A549 (cell line): ENCODE measurements around the gene PDZD4. TPM values are rescaled to one million over a fixed set of nuclear protein-coding genes. Genes with fewer than 3 reads are reported as not detected.

Experiments
- ATAC-seq, 2 experiments: fragments of 200-7000 bp in 1 of 2; fragments of >200 bp in 1 of 2; cut with Nextera tagmentation in 1 of 2; cut with Tn5 transposase in 1 of 2; 3 replicates each; pipeline versions ENCODE4 v1.8.0 to v1.9.1; 2018 to 2020; ENCODE audit warnings: mild to moderate bottlenecking in 1 of 2, moderate library complexity in 1 of 2
- CTCF ChIA-PET: fragments of 300-600 bp; sonication (Branson Sonifier 250); formaldehyde crosslinking; extraction: SDS; loops from one replicate; lab custom pipeline; 2021; ENCODE audit warnings: antibody characterized with exemption, inconsistent platforms; lab: Yijun Ruan, JAX
- POLR2A ChIA-PET: fragments of 350-600 bp; formaldehyde crosslinking; extraction: SDS; loops from one replicate; lab custom pipeline; 2021; ENCODE audit warnings: antibody characterized with exemption, inconsistent platforms; lab: Yijun Ruan, JAX
- DNase-seq, 2 experiments: peaks; one replicate each; pipeline versions ENCODE4 v3.0.0 to v3.0.0-alpha.2; 2011 to 2016; ENCODE audit warnings: low read depth in 1 of 2, low spot score in 1 of 2
- FAIRE-seq: peaks from 2 replicates; lab custom pipeline; 2011; peaks lifted over from hg19 to GRCh38; lab: Jason Lieb, UNC
- H3K27ac ChIP-seq, 2 experiments: fragments of >200 bp; sonication (Bioruptor Twin); formaldehyde crosslinking; 3 replicates each; pipeline ENCODE4 v1.5.1; 2016 to 2017
- H3K4me1 ChIP-seq: fragments of >200 bp; sonication (Bioruptor Twin); formaldehyde crosslinking; 3 replicates; pipeline ENCODE4 v1.6.1; 2016
- H3K4me2 ChIP-seq: fragments of >200 bp; sonication (Bioruptor Twin); formaldehyde crosslinking; 3 replicates; pipeline ENCODE4 v1.6.1; 2016
- H3K4me3 ChIP-seq: fragments of >200 bp; sonication (Bioruptor Twin); formaldehyde crosslinking; 3 replicates; pipeline ENCODE4 v1.5.1; 2016
- H3K9me3 ChIP-seq: fragments of >200 bp; sonication (Bioruptor Twin); formaldehyde crosslinking; 3 replicates; pipeline ENCODE4 v1.6.1; 2016
- BHLHE40 ChIP-seq: IDR thresholded peaks from 2 replicates; pipeline ENCODE4 v1.6.1; 2012; ENCODE audit warnings: low read depth, low read length, inconsistent platforms
- CBX8 ChIP-seq: fragments of 200-600 bp; sonication (generic); IDR thresholded peaks from 2 replicates; pipeline ENCODE4 v1.6.1; 2016
- ELK1 ChIP-seq: fragments of 150-350 bp; IDR thresholded peaks from 2 replicates; pipeline ENCODE4 v1.6.1; 2014; ENCODE audit warnings: low read depth, mild to moderate bottlenecking, low read length
- GATA3 ChIP-seq: IDR thresholded peaks from 2 replicates; pipeline ENCODE4 v1.6.1; 2012; ENCODE audit warnings: borderline replicate concordance
- HOXB13 ChIP-seq: fragments of 250-450 bp; sonication (Bioruptor Pico); IDR thresholded peaks from 2 replicates; pipeline ENCODE4 v1.5.0; 2020; ENCODE audit warnings: low read depth, mild to moderate bottlenecking, moderate library complexity
- KDM5A ChIP-seq: fragments of 200-600 bp; sonication (generic); IDR thresholded peaks from 2 replicates; pipeline ENCODE4 v1.6.1; 2016; ENCODE audit warnings: antibody characterized with exemption, mild to moderate bottlenecking
- MAFK ChIP-seq: fragments of 450-650 bp; IDR thresholded peaks from 2 replicates; pipeline ENCODE4 v1.6.1; 2014; ENCODE audit not compliant: partially characterized antibody
- MAX ChIP-seq: IDR thresholded peaks from 2 replicates; pipeline ENCODE4 v1.6.1; 2012
- MAZ ChIP-seq: fragments of 150-350 bp; IDR thresholded peaks from 2 replicates; pipeline ENCODE4 v1.6.1; 2014; ENCODE audit warnings: antibody characterized with exemption, low read depth, low read length, borderline replicate concordance
- MYC ChIP-seq: IDR thresholded peaks from 2 replicates; pipeline ENCODE4 v1.6.1; 2012; ENCODE audit warnings: mild to moderate bottlenecking, inconsistent platforms, low read length, improper control_type of control experiment, borderline replicate concordance
- NR3C1 ChIP-seq: fragments of >200 bp; sonication (Bioruptor Twin); formaldehyde crosslinking; IDR thresholded peaks from 3 replicates; pipeline ENCODE4 v1.6.1; 2017
- POLR2AphosphoS2 ChIP-seq: conservative IDR thresholded peaks from 2 replicates; pipeline ENCODE4 v1.6.1; 2012; ENCODE audit warnings: low read length, improper control_type of control experiment, inconsistent platforms
- RCOR1 ChIP-seq: fragments of 150-350 bp; IDR thresholded peaks from 2 replicates; pipeline ENCODE4 v1.6.1; 2014; ENCODE audit warnings: antibody characterized with exemption, low read length, low read depth
- SREBF2 ChIP-seq: fragments of 450-650 bp; IDR thresholded peaks from 2 replicates; pipeline ENCODE4 v1.6.1; 2014; ENCODE audit warnings: mild to moderate bottlenecking, moderate library complexity
- ZC3H11A ChIP-seq: fragments of 450-650 bp; IDR thresholded peaks from 2 replicates; pipeline ENCODE4 v1.6.1; 2014; ENCODE audit warnings: antibody characterized with exemption, mild to moderate bottlenecking
- WGBS: methylation state at CpG from one replicate; pipeline ENCODE4 v1.1.6; 2017; ENCODE audit errors: missing lambda C conversion rate; 5-methylcytosine and 5-hydroxymethylcytosine counted together
- polyA plus RNA-seq, 4 experiments: library from polyadenylated mRNA; depleted of rRNA in 3 of 4; stranded (reverse); fragments of >200 nt; fragmentation: RNase III in 1 of 4; extraction: RNeasy Plus Mini Kit Qiagen cat#74134 plus additional on column Dnase treatment in 1 of 4; gene quantifications; 2 replicates in 3 of 4; 3 replicates in 1 of 4; pipeline ENCODE4 v1.2.3, GENCODE V29; 2011 to 2017
- TF ChIP-seq, protein P1 (sequence below): fragments of 450-650 bp; IDR thresholded peaks from 2 replicates; pipeline ENCODE4 v1.6.1; 2014; ENCODE audit warnings: antibody characterized with exemption
- TF ChIP-seq, protein P2 (sequence below): fragments of 200-600 bp; sonication (generic); IDR thresholded peaks from 2 replicates; pipeline ENCODE4 v1.6.1; 2016; ENCODE audit warnings: antibody characterized with exemption, mild to moderate bottlenecking, moderate library complexity

Gene PDZD4
- polyA plus RNA-seq, 2 of the 4 experiments (the other 2 are of a cell fraction) = 1.2 to 3.0 TPM

DNA sequence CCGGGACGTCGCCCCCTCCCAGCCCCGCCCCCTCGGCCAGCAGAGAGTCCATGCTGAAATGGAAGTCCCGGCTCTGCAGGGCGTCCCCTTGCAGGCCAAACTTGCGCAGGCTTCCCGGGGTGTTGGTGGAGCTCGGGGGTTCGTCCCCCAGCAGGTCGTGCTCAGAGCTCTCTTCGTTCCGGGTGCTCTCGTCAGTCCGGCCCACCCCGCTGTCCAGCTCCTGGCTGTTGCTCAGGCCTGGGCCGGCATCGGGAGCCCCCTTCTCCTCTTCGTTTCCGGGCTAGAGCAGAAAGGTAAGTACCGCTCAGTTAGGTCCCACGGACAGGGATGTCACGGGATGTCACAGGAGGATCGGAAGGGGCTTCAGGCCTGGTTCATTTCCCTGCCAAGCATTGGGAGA, 25.7 kb downstream of the PDZD4 start:
- ATAC-seq (no peak), FAIRE-seq (no peak), DNase-seq (no peak)
- WGBS = 77% methylated on average over 18 of the region's 25 CpGs
- ChIA-PET POLR2A (interaction anchor here (2.1 kb wide), 1 partner anchor 10 kb away, joined by 7 read pairs; the partner anchor contains the start of genes IDH3G and SSR4), CTCF (interaction anchor here (1.0 to 1.8 kb wide), 2 partner anchors 143 to 148 kb away, joined by 3 to 4 read pairs; no protein-coding TSS in a partner anchor)
- Histone ChIP-seq H3K4me3 (no peak overlapping the region), H3K9me3 (no peaks in the 10 kb centered on the region), H3K27ac (no peak overlapping the region), H3K4me1 (no peaks in the 10 kb centered on the region), H3K4me2 (no peak overlapping the region)
- TF ChIP-seq ELK1 (no peak), MAFK (no peak), MYC (no peak), CBX8 (no peak), BHLHE40 (no peak), MAX (no peak)
- TF ChIP-seq, protein P1, sequence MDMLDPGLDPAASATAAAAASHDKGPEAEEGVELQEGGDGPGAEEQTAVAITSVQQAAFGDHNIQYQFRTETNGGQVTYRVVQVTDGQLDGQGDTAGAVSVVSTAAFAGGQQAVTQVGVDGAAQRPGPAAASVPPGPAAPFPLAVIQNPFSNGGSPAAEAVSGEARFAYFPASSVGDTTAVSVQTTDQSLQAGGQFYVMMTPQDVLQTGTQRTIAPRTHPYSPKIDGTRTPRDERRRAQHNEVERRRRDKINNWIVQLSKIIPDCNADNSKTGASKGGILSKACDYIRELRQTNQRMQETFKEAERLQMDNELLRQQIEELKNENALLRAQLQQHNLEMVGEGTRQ = no peak

DNA sequence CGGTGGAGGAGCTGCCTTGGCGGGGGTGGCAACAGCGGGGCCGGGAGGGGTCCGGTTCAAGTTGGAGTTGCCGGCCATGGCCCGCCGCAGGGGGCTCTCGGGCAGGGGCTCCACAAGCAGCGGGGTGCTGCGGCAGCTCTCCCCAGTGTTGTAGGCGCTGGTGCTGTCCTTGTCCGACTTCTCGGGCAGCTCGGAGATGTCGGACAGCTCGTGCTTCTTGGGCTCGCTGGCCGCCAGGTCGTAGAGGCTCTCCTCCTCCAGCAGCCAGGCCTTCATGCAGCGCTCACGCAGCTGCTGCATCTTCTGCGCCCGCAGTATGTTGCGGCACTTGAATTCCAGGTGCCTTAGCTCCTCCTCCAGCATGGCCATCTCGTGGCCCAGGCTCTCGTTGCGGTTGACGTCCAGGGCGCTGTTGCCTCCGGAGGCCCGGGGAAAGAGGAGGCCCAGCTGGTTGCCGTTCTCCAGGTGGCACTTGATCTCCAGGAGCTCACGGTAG, 26.2 kb downstream of the PDZD4 start:
- FAIRE-seq (no peak), DNase-seq (no peak), ATAC-seq (0 out of 6 replicates have a peak, but pooled peaks of 1 of the 2 experiments have one; percentile 8)
- ChIA-PET CTCF (interaction anchor here (0.8 to 1.8 kb wide), 4 partner anchors 41 to 148 kb away, joined by 3 to 4 read pairs (median 4); no protein-coding TSS in a partner anchor), POLR2A (interaction anchor here (2.1 kb wide), 1 partner anchor 10 kb away, joined by 7 read pairs; the partner anchor contains the start of genes IDH3G and SSR4)
- no peak for TF ChIP-seq POLR2AphosphoS2
- no peak for TF ChIP-seq KDM5A
- Histone ChIP-seq H3K4me1 (no peaks in the 10 kb centered on the region), H3K4me2 (no peak overlapping the region), H3K27ac (no peak overlapping the region), H3K9me3 (no peaks in the 10 kb centered on the region), H3K4me3 (no peak overlapping the region)
- WGBS = 90% methylated on average over 16 of the region's 34 CpGs

GRCh38 chrX:153803211-153804099, 26.9 kb downstream of the PDZD4 start:
- no peak for TF ChIP-seq BHLHE40
- no peak for TF ChIP-seq SREBF2
- no peak for TF ChIP-seq NR3C1
- no peak for TF ChIP-seq HOXB13 (CRISPR knock-in tag)
- TF ChIP-seq MYC = no peak
- TF ChIP-seq MAZ = no peak
- DNase-seq (no peak), FAIRE-seq (no peak), ATAC-seq (no peak; a peak in 1 of 6 replicates)
- no peak overlapping the region for H3K4me3 ChIP-seq
- H3K9me3 ChIP-seq = no peaks in the 10 kb centered on the region
- H3K4me2 ChIP-seq = no peak overlapping the region
- ChIA-PET CTCF (interaction anchor here (0.8 to 1.8 kb wide), 4 partner anchors 40 to 149 kb away, joined by 3 to 4 read pairs (median 4); no protein-coding TSS in a partner anchor), POLR2A (interaction anchor here (2.1 kb wide), 1 partner anchor 9 kb away, joined by 7 read pairs; the partner anchor contains the start of genes IDH3G and SSR4)
- no peak overlapping the region for H3K27ac ChIP-seq
- H3K4me1 ChIP-seq = no peaks in the 10 kb centered on the region
- WGBS = 94% methylated on average over 61 of the region's 87 CpGs

- DNase-seq (no peak), ATAC-seq (peak in 1 of 2 experiments; percentile 5; a peak in 3 of 6 replicates)
- WGBS = 74% methylated on average over 13 of the region's 14 CpGs
- TF ChIP-seq ZC3H11A (no peak), ELK1 (no peak), GATA3 (no peak), RCOR1 (no peak)
- TF ChIP-seq, protein P2, sequence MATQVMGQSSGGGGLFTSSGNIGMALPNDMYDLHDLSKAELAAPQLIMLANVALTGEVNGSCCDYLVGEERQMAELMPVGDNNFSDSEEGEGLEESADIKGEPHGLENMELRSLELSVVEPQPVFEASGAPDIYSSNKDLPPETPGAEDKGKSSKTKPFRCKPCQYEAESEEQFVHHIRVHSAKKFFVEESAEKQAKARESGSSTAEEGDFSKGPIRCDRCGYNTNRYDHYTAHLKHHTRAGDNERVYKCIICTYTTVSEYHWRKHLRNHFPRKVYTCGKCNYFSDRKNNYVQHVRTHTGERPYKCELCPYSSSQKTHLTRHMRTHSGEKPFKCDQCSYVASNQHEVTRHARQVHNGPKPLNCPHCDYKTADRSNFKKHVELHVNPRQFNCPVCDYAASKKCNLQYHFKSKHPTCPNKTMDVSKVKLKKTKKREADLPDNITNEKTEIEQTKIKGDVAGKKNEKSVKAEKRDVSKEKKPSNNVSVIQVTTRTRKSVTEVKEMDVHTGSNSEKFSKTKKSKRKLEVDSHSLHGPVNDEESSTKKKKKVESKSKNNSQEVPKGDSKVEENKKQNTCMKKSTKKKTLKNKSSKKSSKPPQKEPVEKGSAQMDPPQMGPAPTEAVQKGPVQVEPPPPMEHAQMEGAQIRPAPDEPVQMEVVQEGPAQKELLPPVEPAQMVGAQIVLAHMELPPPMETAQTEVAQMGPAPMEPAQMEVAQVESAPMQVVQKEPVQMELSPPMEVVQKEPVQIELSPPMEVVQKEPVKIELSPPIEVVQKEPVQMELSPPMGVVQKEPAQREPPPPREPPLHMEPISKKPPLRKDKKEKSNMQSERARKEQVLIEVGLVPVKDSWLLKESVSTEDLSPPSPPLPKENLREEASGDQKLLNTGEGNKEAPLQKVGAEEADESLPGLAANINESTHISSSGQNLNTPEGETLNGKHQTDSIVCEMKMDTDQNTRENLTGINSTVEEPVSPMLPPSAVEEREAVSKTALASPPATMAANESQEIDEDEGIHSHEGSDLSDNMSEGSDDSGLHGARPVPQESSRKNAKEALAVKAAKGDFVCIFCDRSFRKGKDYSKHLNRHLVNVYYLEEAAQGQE = no peak
Observed at GRCh38 chrX:153802513-153803045, 27.8 kb downstream of the PDZD4 start.

More at GRCh38 chrX:153802513-153803045, 27.8 kb downstream of the PDZD4 start:
- no peak for FAIRE-seq
- H3K4me3 ChIP-seq = no peak overlapping the region
- no peak overlapping the region for H3K4me2 ChIP-seq
- ChIA-PET POLR2A (interaction anchor here (2.1 kb wide), 1 partner anchor 8 kb away, joined by 7 read pairs; the partner anchor contains the start of genes IDH3G and SSR4), CTCF (interaction anchor here (1.4 kb wide), 1 partner anchor 108 kb away, joined by 4 read pairs; no protein-coding TSS in a partner anchor)
- no peaks in the 10 kb centered on the region for H3K9me3 ChIP-seq
- no peaks in the 10 kb centered on the region for H3K4me1 ChIP-seq
- H3K27ac ChIP-seq = no peak overlapping the region
